ENCODE results near the gene RTRAF. TPM values are rescaled to one million over a fixed set of nuclear protein-coding genes. Genes with fewer than 3 reads are reported as not detected.

RTRAF gene
- total and polyA plus RNA-seq, 9 of the 15 experiments (the other 6 are each of a cell fraction or from before 2014, with no cell fraction given) = 126 to 204 (median 155) TPM

DNA sequence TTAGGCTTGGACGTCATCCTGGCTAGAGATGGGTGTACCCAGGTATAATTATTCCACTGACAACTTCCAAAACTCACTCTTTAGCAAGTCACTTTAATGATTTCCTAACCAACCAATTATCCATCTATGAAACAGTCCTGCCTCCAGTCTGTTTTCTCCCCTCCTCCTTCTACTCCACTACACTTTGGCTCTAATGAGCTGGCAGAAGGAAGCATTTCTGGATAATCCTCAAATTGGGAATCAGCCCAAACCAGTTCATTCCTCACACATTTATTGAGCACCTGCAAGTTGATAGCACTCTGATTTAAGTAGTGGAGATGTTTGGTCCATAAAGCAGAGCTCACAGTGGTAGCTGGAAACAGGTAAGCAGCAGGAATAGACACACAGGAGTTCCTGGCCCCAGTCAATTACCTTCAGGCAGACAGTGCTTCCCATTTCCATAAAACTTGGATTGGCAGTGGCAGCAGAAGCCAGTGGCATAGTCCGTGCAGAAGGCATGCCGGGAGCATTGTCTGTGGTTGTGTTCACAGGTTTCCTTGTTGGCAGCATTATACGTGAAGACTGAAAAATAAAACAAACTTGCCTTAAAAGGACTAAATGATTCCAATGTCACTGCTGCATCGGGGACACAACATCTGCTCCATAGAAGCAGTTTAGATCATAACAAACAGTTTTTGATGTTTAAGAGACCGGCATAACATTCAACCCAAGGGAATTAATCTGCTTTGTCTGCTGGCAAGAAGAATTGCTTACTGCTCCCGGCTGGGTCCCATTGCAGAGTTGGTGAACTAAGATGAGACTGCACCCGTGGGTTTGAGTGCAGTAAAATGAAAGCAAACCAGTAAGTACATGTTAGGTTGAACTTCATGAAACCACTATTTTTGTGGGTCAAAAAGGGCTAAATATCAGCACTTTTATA is 53.3 kb downstream of the RTRAF start (continued):
- no peak for TF ChIP-seq GTF3C2 (IDR thresholded peaks at IDR 0.05; ENCODE audit: borderline replicate concordance, extremely low read depth, insufficient read length)

DNA sequence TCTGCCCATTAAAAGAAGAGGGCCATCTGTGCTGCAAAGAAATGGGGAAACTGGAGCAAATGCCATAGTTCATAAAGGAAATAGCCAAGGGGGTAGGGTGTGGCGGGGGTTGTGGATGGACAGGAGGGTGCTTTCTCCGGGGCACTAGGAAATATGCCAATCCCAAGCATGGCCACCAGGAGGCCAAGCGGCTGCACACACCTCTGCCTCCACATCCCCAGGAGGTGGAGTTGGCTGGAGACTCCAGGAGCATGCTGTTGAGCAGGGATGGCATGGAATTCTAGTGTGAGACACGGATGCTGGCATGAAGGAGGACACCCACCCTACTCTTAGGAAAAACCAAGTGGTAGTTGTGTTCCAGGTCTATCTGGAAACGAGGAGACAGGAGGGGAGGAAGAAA is 54.3 kb downstream of the RTRAF start:
- WGBS (ENCODE audit: insufficient coverage, low coverage, missing lambda C conversion rate) = 6% methylated on average over 3 of the region's 5 CpGs
- Histone ChIP-seq H2AFZ (ENCODE audit: low read depth, low read length) (no peak overlapping the region), H3K9ac (ENCODE audit: insufficient read depth in 1 of 2, low read depth in 2 of 2, low read length in 2 of 2) (no peak overlapping the region), H3K36me3 (ENCODE audit: control insufficient read depth, insufficient read depth, low read length) (no peaks in the 10 kb centered on the region), H3K9me3 (replicated peaks; ENCODE audit: control insufficient read depth, insufficient read depth, low read depth, low read length) (no peaks in the 10 kb centered on the region), H3K27ac (ENCODE audit: extremely low read depth, low read depth, low read length) (no peak overlapping the region), H3K4me3 (no peak overlapping the region), H3K27me3 (ENCODE audit: control insufficient read depth in 2 of 2, insufficient read depth in 2 of 2, low read length in 2 of 2) (peaks cover 9 to 15% of the 10 kb centered on the region in 2 experiments; a peak in 4 of 5 replicates), H4K20me1 (replicated peaks; ENCODE audit: control insufficient read depth, insufficient read depth, low read length) (no peaks in the 10 kb centered on the region), H3K9me1 (ENCODE audit: control insufficient read depth, insufficient read depth, low read length) (no peaks in the 10 kb centered on the region), H3K4me2 (ENCODE audit: insufficient read depth, low read length) (no peak overlapping the region), H3K79me2 (ENCODE audit: control insufficient read depth, insufficient read depth, low read length) (no peaks in the 10 kb centered on the region), H3K4me1 (replicated peaks in 1 of 2; ENCODE audit: control insufficient read depth in 2 of 2, insufficient read depth in 2 of 2, low read length in 2 of 2) (no peaks in the 10 kb centered on the region)
- ChIA-PET CTCF (ENCODE audit: low intra/inter-chr PET ratio) (no interaction called here), POLR2A (interaction anchor here (1.1 kb wide), 1 partner anchor 15 kb away, joined by 3 read pairs; no protein-coding TSS in a partner anchor)
- no TSS peak for BruUV-seq (replicated peaks)
- ATAC-seq (peak; percentile 80), DNase-seq (ENCODE audit: extremely low read depth in 1 of 4, low spot score in 3 of 4) (peak; percentile 6 to 30 (median 26)), FAIRE-seq (no peak)
- intact Hi-C loops (cut with micrococcal nuclease) (no loop called here), in situ Hi-C loops (cut with MboI) (no loop called here)
- TF ChIP-seq ZFP91 (CRISPR knock-in tag; IDR thresholded peaks at IDR 0.05) (no peak), RBFOX2 (IDR thresholded peaks at IDR 0.05; ENCODE audit: low read depth, low read length) (no peak), PTRF (tag; IDR thresholded peaks at IDR 0.05) (no peak), CTCF (IDR thresholded peaks at IDR 0.05 in 2 of 3, conservative IDR thresholded peaks at IDR 0.05 in 1 of 3; ENCODE audit: insufficient read depth in 2 of 3, low read depth in 1 of 3, low read length in 3 of 3) (peak; percentile 29 to 56 (median 32); a peak in 4 of 6 replicates)

Measured in K562 (cell line).